ENCODE data around the gene MTSS2.

MTSS2 gene, protein sequence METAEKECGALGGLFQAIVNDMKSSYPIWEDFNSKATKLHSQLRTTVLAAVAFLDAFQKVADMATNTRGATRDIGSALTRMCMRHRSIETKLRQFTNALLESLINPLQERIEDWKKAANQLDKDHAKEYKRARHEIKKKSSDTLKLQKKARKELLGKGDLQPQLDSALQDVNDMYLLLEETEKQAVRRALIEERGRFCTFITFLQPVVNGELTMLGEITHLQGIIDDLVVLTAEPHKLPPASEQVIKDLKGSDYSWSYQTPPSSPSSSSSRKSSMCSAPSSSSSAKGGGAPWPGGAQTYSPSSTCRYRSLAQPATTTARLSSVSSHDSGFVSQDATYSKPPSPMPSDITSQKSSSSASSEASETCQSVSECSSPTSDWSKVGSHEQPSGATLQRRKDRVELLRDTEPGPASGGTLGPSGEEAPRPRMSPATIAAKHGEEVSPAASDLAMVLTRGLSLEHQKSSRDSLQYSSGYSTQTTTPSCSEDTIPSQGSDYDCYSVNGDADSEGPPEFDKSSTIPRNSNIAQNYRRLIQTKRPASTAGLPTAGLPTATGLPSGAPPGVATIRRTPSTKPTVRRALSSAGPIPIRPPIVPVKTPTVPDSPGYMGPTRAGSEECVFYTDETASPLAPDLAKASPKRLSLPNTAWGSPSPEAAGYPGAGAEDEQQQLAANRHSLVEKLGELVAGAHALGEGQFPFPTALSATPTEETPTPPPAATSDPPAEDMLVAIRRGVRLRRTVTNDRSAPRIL

DNA sequence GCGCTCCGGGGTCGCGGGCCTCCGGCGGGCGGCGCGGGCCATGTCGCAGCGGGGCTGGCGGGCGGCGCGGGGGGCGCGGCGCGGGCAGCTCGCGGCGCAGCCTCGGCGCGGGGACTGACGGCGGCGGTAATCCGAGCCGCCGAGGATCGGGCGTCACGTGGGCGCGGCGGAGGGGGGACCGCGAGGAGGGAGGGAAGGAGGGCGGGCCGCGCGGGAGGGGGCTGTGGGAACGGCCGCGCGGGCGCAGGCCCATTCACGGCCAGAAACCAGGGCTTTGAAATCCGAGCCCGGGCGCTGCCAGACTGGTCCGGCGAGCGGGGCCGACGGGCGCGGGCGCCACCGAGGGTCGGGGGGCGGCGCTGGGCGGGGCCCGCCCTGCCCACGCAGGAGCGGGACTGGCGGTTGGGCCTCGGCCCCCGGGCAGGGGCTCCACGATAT lies at the start of gene MTSS2:
Gene MTSS2, minus strand, starts transcription at position 116 of the 438 bp plus-strand sequence. CDS start 262 bp downstream, outside the sequence.
- no peak for DNase-seq

DNA sequence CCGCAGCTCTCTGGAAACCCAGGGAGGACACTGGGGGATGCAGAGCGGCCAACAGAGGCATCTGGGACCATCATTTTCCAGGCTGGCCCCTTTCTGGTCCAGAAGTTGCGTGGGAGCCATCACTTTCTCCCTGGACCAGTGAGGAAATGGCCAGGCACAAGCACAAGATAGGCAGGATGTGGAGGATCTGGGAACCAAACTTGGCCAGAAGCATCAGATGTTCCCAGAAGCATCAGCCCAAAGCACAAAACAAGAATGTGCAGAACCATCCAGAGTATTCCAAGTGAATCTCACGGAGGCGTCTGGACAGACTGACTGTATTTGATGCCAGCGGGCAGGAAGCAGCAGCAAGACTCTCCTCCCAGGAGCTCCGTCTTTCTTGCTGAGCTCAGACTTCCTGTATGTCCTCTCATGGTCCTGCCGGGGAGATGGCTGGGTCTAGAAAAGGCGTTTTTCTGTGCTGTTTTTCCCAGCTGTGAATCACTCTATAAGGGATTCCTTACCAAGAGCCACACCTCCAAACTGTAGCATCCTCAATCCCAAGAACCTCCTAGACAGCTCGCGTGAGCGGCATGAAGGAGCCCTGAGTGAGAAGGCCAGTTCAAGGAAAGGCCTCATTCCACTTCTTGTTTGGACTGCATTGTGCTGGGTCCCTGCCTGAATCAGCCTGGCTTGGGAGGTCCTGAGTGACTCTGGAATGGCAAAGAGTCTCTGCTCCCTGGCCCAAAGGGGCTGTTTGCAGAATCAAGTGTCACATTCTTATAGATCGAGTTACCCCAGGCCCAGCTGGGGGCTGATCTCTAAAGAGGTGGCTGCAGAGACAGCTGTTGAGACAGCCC lies 49.5 kb upstream of the MTSS2 start:
- no peak for DNase-seq

DNA sequence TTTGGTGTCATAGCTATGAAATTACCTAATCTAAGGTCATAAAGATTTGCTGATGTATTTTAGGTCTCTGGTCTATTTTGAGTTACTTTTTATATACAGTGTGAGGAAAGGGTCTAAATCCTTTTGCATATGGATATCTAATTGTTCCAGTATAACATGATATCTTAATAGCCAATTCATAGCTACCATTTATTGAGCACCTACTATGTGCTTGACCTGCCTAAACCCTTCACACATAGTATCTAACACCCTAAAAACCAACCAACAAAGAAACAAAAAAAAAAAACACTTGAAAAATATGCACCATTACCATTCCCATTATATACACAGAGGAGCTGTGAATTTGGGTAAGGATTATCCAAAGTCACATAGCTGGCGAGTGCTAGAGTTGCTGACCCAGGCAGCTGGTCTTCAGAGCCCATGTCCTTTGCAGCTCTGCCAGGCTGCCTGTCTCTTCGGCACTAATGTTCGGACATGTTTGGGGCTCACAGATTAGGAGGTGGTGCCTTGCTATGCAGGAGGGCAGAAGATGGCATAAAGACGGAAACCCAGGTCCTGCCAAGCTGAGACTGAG lies 48.8 kb upstream of the MTSS2 start:
- no peak for DNase-seq

DNA sequence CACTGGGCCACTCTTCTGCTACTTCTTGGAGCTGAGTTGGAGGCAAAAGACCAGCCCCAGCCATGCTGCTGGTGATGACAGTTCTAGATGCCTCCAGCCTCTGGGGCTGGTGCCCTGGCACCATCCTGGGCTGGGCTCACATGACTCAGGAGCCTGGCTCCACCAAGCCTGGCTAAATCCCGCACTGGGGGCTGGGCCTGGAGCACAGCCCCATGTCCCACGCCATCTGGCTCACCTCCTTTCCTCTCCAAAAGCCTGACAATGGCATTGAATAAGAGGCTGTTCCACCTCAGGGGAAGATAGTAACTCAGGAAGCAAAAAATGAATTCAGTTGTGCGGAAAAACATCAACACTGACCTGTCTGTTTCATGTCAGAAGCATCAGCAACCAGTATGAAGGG lies 45.1 kb upstream of the MTSS2 start:
- DNase-seq: no peak

DNA sequence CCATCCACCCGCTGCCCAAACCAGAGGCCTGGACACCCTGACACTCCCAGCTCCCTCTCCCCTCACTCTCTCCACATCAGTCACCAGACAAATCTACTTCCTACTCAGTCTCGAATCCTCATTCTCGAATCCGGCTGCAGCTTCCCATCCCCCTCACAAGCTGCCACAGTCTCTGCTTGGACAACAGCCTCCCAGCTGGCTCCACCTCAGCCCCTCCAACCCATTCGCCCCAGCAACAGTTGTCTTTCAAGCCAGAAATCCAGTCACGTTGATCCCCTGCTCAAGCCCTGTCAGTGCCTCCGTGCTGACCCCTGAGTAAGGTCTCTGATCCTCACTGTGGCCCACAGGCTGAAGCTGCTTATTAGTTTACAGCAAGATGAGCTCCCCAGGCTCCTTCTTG lies 44.2 kb upstream of the MTSS2 start:
- DNase-seq: no peak

DNA sequence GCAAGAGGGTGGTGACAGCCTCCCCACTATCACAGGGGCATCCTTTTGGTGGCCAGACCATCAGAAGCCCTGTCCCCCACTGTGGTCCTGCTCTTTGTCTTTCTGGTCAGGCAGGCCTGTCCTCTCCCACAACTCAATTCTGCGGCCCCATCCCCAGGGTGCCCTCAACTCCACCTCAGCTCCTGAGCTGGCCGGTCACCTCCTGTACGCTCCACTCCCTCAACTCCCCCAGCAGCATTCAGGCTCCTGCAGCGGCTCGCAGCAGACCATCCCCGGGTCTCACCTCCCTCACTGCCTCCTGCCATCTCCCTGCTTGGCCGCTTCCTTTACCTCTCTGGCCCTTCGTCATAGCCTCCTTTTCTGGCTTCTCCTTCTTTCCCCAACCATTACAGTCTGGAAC lies 43.4 kb upstream of the MTSS2 start:
- DNase-seq: no peak

DNA sequence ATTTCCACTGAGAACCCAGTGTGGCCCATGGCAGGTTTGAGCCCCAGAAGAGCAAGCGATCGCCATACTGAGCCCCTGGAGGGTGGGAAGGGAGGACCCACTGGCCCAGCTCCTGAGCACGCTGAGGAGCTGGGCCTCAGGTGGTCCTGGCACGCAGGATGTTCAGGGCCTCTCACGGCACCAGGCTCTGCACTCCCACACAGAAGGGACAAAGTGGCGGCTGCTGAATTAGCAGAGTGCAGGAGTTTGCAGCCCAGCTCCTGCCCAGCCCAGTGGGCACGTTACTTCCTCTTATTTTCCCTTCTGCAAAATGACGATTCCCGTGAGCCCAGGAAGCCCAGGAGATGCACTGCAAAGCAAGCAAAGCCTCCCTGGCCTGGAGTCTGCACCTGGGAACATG lies 42.3 kb upstream of the MTSS2 start:
- no peak for DNase-seq

DNA sequence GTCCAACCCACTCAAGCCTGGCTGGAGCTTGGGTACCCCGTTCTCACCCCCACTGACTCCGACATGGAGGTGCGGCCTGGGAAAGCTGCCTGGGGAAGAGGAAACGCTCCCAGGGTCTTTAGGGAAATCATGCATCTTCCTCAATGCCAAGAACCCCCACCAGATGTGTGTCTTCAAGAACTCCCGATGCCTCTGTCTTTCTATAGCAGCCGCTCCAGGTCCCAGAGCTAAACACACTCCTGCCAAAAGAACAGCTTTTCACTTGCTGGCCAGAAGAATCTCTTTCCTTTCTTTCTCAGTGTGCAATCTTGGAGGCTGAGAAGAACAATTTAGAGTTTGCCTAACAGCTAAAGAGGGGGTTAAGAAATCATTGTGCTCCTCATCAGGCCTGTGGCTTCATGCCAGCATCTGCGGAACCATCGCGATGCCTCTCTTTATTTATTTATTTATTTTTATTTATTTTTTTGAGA lies 41.1 kb upstream of the MTSS2 start:
- DNase-seq: no peak

DNA sequence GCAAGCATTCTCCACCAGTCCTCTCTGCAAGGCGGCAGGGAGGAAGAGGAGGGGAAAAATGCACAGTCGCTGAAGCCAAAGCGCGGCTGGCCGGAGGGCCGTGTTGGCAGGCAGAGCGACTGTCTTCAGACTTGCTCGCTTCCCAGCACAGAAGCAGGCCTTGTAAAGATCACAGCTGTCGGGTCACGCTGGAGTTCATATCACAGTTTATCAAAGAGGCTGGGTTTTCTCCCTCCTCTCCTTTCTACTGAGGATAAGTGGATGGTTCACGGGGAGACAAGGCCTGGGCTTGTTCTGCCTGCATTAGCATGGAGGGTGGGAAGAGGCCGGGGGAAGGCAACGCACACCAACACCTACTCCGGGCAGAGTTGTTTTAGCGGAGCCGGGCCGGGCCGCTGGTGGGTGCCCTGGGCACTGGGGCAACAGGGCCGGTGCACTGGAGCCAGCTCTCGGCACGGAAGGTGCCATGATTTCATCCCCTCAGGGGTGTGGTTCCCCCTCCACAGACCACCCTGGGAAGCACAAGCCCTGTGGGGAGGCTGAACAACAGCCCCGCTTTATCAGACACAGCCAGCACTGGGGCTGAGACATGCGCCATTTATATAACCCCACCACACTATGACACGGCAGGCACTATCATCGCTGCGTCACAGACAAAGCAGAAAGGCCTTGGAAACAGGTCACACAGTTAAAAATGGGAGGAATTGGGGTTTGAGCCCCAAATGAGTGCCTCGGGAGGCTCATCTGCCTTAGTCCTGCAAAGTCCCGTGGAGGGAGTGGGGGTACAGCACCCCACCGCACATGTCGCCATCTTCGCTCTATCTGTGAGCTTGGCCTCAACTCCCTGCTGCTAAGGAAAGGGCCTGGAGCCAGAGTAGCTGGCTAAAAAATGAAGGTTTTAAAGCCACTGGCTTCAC lies 40.3 kb upstream of the MTSS2 start:
- DNase-seq: no peak

DNA sequence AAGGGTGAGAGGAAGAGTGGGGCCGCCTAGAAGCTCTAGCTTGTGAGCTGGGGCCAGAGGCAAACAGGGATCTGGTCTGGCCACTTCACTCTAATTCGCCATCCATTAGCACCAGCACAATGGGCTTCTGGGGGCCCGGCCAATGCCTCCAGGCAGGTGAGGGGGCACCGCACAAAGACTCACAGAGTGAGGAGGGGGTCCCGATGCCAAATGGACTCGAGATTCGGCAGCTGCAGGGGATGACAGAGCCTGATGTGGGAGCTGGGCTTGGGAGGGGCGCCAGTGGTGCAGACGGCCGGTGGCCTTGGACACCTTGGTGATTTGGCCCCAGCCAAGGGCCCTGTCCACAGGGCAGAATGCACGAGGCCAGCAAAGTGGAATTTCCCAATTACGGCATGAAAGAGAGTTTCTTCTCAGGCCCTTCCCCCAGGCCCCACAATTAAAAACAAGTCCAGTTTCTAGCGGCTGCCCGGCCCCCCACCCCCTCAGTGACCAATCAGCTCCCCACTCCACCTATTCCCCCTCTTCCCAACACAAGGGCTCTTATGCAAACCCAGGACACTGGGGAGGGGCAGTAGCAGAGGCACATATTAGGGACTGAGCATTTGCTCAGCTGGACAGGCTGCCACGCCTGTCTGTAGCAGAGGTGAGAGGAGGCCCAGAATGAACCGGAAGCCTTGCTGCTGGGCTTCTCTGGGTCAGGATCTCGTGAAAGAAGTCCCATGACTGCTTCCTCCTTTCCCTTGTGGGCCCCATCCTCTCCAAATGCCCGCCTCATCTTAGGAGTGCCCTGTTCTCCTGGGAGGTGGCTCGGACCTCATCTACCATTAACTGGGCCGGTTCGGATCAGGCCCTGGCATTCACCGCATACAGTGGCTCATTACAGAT lies 39.4 kb upstream of the MTSS2 start:
- DNase-seq: peak in 1 of 2 donors; percentile 20

DNA sequence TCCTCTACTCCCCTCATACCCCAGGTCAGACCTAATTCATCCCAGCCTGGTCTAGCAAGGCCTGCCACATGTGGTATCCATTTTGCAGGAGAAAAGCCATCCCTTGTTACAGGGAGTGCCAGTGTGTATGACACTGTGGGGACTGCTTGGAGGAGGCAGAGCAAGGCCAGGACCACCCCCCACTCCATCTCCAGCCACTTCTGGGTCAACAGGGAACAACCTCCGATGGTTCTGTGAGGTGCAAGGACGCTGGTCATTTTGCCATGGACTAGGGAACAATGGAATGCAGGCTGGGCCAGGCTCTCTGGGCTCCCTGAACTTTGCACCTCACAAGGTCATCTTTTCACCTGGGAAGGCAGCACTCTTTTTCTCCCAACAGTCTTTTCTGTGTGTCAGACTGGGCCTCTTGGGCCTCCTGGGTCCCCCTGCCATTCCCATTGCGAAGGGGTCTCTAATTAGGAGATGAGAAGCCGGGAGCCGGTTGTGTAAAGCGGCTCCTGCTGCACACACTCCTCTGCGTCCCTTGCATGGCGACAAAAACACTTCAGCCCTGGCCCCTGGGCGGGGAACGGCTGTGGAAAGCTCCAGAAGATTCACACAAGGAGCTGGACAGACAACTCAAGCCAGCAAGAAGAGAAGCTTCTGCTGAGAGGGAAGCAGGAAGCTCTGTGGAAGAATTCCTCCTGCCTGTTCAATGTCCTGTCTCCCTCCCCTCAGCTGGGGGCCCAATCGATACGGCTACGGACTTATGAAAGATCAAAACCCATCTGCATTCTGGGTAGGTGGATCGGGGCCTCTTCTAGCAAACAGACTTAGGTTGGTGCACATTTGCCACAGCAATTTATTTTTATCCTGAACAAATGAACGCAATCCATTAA lies 38.5 kb upstream of the MTSS2 start:
- DNase-seq: no peak

DNA sequence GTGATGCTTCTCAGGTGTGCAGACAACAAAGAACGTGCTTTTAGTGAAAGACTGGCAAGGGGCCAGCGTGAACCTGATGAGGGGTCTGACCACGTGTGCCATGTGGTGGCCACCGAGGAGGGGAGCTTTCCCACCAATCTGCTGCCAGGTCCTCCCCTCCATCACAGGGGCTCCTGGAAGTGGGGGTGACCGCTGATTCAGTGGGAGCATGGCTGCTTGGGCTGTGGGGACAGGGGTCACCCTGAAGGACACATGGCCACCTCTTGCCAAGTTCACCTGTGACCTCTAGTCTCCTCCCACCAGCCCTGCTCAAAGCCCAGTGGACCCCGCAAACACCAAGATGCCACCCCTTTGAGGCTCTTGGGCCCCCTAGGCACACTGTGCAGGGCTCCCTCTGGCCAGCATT lies 37.9 kb upstream of the MTSS2 start:
- no peak for DNase-seq

DNA sequence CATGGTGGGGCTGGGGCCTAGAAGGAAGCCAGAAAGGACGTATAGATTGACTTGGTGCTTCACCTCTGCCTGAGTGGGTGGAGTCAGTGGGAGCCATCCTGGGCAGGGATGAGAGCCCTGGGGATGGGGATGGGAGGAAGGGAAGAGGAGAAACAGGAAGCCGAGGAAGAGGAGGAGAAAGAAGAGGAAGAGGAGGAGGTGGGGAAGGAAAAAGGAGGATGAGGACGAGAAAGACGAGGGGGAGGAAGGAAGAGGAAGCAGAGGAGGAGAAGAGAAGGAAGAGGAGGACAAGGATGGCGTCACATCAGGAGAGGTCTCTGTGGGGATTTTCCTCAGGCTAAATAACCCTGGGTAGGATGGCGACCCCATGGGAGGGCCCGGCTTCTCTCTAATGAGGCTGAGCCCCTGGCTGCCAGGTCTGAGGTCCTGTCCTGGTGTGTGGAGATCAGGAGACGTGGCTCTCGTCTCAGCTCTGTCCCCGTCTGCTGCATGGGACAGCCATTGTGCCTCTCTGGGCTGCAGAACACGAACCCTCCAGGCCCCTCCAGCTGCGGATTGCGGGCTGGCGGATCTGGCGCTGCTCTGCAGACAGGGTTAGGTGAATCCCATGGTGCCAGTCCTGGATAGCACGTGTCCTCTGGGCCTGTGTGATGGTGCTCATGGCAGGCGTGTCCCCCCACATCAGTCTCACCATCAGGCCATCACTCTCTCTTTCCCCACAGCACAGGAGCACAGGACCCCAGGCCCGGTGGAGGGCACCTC lies 35.5 kb upstream of the MTSS2 start:
- no peak for DNase-seq

DNA sequence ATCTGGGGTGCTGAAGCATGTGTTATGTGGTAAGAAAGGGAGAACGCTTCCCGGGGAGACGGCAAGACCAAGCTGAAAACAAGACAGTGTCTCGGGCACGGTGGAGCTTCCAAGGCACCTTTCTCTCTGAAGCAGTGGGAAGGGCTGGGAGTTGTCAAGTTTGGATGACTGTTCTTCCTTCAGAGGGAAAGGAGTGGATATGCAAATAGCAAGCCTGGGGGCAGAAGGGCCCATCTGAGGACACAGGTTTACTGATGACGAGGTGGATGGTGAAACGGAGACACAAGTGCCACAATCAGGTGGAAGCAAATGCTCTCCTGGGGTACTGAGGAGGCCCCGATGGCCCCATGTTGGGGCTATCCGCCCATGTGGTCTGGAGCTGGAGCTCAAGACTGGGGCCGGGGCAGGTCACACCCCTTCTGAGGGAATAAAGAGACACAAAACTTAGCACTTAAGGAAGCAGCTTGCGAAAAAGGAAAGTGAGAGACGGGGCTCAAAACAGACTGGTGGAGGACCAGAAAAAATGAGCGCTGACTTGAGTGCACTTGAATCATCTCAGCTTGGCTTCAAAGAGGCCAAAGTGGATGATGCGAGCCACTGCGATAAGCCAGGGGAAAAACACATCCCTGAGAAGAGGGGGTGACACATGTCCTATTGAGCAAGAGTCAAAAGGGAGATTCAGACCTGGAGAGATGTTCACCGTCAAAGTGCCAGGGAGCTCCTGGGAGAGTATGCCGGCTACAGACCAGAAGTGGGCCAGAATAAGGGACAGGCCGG lies 34.8 kb upstream of the MTSS2 start:
- DNase-seq: peak; percentile 14 to 41

DNA sequence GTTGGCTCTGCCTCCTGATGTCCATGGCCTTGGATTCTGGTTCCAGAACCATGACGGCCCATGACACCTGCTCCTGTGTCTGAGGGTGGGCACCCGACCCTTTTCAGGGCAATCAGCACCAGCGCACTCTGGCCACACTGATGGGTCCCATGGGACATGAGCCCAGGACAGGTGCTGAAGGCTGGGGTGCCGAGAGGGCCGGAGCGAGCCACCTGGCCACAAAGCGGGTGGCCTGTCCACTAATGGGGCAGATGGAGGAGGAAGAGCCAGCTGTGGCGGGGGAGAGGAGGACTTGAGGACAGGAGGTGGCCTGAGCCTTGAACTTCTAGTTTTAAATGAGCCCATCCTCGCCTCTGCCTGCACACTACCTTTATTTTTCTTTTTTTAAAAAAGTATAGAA lies 31.2 kb upstream of the MTSS2 start:
- no peak for DNase-seq

DNA sequence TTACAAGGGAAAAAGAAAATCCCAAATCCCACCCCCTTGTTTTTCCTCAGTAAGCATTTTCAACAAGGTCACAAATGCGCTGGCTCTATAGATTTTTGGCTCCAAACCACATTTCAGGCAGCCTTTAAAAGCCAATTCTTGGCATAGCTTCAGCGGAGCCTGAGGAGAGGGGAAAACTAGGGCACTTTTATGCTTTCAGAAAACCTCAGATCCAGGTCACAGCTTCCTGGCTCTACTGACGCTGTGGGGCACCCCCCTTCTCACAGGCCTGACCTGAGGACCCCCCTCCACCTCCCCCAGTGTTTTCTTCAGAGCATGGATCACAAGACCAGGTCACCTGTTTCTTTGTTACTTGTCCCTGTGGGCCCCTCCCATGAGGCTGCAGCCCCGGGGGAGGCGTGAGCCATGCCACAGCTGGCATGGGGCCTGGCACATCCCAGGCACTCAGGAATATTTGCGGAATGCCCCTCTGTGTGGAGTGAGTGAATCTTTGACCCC lies 30.1 kb upstream of the MTSS2 start:
- DNase-seq: no peak

DNA sequence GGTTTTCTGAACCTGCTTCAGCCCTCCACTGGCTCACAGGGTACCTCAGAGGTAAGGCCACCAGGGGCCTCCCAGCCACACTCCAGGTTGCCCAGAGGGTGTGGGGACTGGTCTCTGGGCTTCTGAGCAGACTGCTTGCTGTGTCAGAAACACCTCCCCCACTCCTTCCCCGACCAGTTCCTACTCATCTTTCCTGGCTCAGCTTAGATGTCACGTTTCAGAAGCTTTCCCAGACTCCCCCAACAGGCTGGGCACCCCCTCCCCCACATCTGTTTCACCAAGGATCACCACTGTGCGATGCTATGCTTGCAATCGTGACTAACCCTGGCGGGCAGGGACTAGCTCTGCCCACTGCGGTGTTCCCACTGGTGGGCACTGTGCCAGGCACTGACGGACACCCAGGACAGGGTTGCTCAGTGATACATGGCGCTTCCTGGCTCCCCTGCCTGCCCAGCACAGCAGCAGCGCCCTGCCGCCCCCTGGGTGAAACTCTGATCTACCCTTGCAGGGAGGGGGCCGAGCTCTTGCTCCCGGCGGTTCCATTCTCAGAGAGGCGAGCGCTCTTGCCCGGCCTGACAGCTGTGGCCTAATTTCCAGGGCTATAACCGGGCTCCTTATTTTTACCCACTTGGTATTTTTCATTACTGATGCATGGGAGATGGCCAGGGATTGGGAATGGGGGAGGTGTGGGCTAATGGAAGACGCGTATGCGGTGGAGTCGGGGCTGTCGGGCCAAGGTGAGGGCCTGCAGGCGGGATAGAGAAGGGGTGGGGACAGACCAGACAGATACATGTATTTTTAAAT lies 29.4 kb upstream of the MTSS2 start:
- DNase-seq: no peak
